ENCODE results near the gene MAPRE2. TPM values are rescaled to one million over a fixed set of nuclear protein-coding genes. Genes with fewer than 3 reads are reported as not detected.

MAPRE2 gene
- total RNA-seq, 1 donor from 2014 or later = 35.4 TPM

- DNase-seq (no peak), ATAC-seq (no peak)
- no peaks in the 10 kb centered on the region for H3K27me3 ChIP-seq
- no peak overlapping the region for H3K4me3 ChIP-seq
- no peak overlapping the region for H3K27ac ChIP-seq
- no peaks in the 10 kb centered on the region for H3K4me1 ChIP-seq
- no peaks in the 10 kb centered on the region for H3K9me3 ChIP-seq
- no peak for TF ChIP-seq CTCF (IDR thresholded peaks at IDR 0.05)
- intact Hi-C loops (cut with DNase I) = no loop called here
- H3K36me3 ChIP-seq = no peaks in the 10 kb centered on the region
Observed at GRCh38 chr18:35161485-35161884, 120.3 kb downstream of the MAPRE2 start.

- DNase-seq (no peak), ATAC-seq (no peak)
- H3K27me3 ChIP-seq = no peaks in the 10 kb centered on the region
- H3K4me3 ChIP-seq = no peak overlapping the region
- H3K27ac ChIP-seq = no peak overlapping the region
- TF ChIP-seq CTCF (IDR thresholded peaks at IDR 0.05) = no peak
- intact Hi-C loops (cut with DNase I) = no loop called here
- no peaks in the 10 kb centered on the region for H3K4me1 ChIP-seq
- H3K9me3 ChIP-seq = no peaks in the 10 kb centered on the region
- no peaks in the 10 kb centered on the region for H3K36me3 ChIP-seq
Observed at GRCh38 chr18:35161934-35162333, 120.7 kb downstream of the MAPRE2 start.

GRCh38 chr18:35163014-35163539 is 121.9 kb downstream of the MAPRE2 start:
- Histone ChIP-seq H3K4me3 (no peak overlapping the region), H3K27me3 (no peaks in the 10 kb centered on the region), H3K36me3 (no peaks in the 10 kb centered on the region), H3K27ac (no peak overlapping the region), H3K4me1 (no peaks in the 10 kb centered on the region), H3K9me3 (no peaks in the 10 kb centered on the region)
- ATAC-seq = no peak
- no peak for TF ChIP-seq CTCF (IDR thresholded peaks at IDR 0.05)
- intact Hi-C loops (cut with DNase I) = no loop called here
- no peak for DNase-seq

DNA sequence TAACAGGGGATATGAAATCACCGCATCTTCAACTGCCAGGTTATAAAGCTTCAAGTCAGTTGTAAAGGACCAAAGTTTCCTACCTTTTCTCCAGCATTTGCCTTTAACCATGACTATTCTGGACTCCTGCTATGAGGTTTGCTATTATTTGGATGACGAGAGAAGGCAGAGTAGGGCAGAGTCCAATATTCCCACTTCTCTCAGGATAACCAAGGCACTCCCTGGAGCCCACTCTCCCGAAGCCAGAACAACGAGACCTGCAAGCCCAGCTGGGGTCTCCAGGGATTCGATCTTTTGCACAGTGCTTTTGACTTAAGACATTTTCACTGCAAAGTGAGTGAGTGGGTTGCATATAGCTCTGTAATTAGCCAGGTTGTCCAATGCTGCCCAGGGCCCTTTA is 122.5 kb downstream of the MAPRE2 start:
- intact Hi-C loops (cut with DNase I) = no loop called here
- no peaks in the 10 kb centered on the region for H3K27me3 ChIP-seq
- ATAC-seq (no peak), DNase-seq (no peak)
- no peak overlapping the region for H3K27ac ChIP-seq
- H3K4me1 ChIP-seq = no peaks in the 10 kb centered on the region
- H3K36me3 ChIP-seq = no peaks in the 10 kb centered on the region
- TF ChIP-seq CTCF (IDR thresholded peaks at IDR 0.05) = no peak
- no peak overlapping the region for H3K4me3 ChIP-seq
- no peaks in the 10 kb centered on the region for H3K9me3 ChIP-seq

DNA sequence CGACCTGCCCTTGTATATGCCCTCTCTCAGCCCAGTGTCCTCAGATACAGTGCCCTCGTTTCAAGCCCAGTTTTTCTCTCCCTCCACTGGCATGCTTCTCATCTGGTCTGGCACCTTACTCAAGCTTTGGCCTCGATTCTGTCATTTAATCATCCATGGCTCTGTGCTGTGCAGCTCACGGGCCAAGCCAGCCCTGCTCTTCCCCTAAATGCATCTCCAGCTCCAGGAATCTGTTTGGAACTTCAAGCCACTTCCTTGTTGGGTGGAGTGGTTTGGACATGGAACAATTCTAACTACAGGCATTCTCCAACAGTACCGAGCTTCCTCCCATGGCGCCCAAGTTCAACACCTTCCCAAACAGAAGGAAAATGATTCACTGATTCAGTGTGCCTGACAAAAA is 122.9 kb downstream of the MAPRE2 start:
- H3K4me3 ChIP-seq = no peak overlapping the region
- TF ChIP-seq CTCF (IDR thresholded peaks at IDR 0.05) = no peak
- no peaks in the 10 kb centered on the region for H3K27me3 ChIP-seq
- H3K4me1 ChIP-seq = no peaks in the 10 kb centered on the region
- no peak overlapping the region for H3K27ac ChIP-seq
- H3K9me3 ChIP-seq = no peaks in the 10 kb centered on the region
- DNase-seq (no peak), ATAC-seq (peak; percentile 16)
- H3K36me3 ChIP-seq = no peaks in the 10 kb centered on the region
- intact Hi-C loops (cut with DNase I) = no loop called here

DNA sequence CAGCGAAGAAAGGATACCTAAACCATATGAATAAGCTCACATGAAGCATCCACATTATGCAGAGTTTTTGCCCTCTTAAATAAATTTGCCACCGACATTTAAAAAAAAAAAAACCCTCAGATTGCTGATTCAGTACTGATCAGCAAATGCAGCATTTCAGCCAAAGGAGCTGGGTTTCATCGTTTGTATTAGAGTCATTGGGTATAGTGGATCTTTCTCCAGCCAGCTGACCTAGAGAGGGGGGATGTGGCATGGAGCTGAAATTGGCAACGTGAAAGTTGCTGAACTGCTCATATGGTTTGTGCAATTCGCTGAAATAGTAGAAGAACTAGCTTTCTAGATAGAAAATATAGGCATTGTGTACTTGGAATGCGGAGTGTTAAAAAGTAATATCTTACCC is 126.1 kb downstream of the MAPRE2 start:
- Histone ChIP-seq H3K27me3 (no peaks in the 10 kb centered on the region), H3K27ac (no peak overlapping the region), H3K36me3 (no peaks in the 10 kb centered on the region), H3K9me3 (no peaks in the 10 kb centered on the region), H3K4me3 (no peak overlapping the region), H3K4me1 (peaks cover 4% of the 10 kb centered on the region)
- no peak for ATAC-seq
- intact Hi-C loops (cut with DNase I) = no loop called here
- no peak for TF ChIP-seq CTCF (IDR thresholded peaks at IDR 0.05)
- DNase-seq = no peak

Measured in upper lobe of right lung (tissue), 1 donor.